HCT116 (cell line): ENCODE measurements around the gene MCF2L2. TPM values are rescaled to one million over a fixed set of nuclear protein-coding genes. Genes with fewer than 3 reads are reported as not detected.

ENCODE experiments used
- ATAC-seq: fragments of 200-7000 bp; cut with Tn5 transposase; 2 replicates; pipeline ENCODE4 v1.9.1; 2020; ENCODE audit warnings: mild to moderate bottlenecking, moderate library complexity
- BruUV-seq: library from RNA; stranded (reverse); fragments of 400-500 nt; replicated peaks from 2 replicates; lab custom pipeline; 2021; lab: Mats Ljungman, UMichigan
- CTCF ChIA-PET: fragments of 300-600 bp; sonication (Branson Sonifier 250); formaldehyde crosslinking; loops from one replicate; lab custom pipeline; 2021; ENCODE audit warnings: antibody characterized with exemption; lab: Charles Lee
- POLR2A ChIA-PET: fragments of 300-600, 350-600 bp; sonication (Branson Sonifier 250); formaldehyde crosslinking; loops from one replicate; lab custom pipeline; 2021; ENCODE audit warnings: antibody characterized with exemption; lab: Charles Lee
- RAD21 ChIA-PET, 2 experiments: fragments of 300-600 bp; sonication (Branson Sonifier 250); formaldehyde crosslinking; loops; one replicate each; lab custom pipeline; 2023; ENCODE audit warnings: low total read pairs in 2 of 2; ENCODE audit not compliant: uncharacterized antibody in 2 of 2, unreplicated experiment in 2 of 2, low non-redundant PET in 1 of 2; lab: Charles Lee
- DNase-seq: peaks from one replicate; pipeline ENCODE4 v3.0.0-alpha.2; 2010; ENCODE audit warnings: low read depth, low spot score
- H2AFZ ChIP-seq: fragments of 200-600 bp; shearing (Covaris generic), sonication (generic); 2 replicates; pipeline ENCODE4 v1.6.1; 2017; ENCODE audit warnings: low read depth, mixed run types, mixed read lengths, antibody characterized with exemption, low read length; ENCODE audit not compliant: poor library complexity, severe bottlenecking
- H3K27ac ChIP-seq: 2 replicates; pipeline ENCODE4 v1.5.1; 2012; ENCODE audit warnings: low read depth, low read length
- H3K27me3 ChIP-seq: fragments of 200-600 bp; sonication (generic); 2 replicates; pipeline ENCODE4 v1.6.1; 2016; ENCODE audit warnings: mixed run types, low read length, mixed read lengths; ENCODE audit not compliant: insufficient read depth
- H3K36me3 ChIP-seq, 2 experiments: fragments of 200-500 bp in 1 of 2; fragments of 200-600 bp in 1 of 2; sonication (Bioruptor generic) in 1 of 2; sonication (generic) in 1 of 2; 2 replicates each; pipeline versions ENCODE4 v1.5.1 to v1.6.1; 2014 to 2016; ENCODE audit warnings: low read length in 2 of 2, inconsistent platforms in 1 of 2, mixed read lengths in 1 of 2, mixed run types in 1 of 2; ENCODE audit not compliant: insufficient read depth in 2 of 2, control insufficient read depth in 1 of 2
- H3K4me1 ChIP-seq, 2 experiments: fragments of 200-600 bp in 1 of 2; sonication (generic) in 1 of 2; 2 replicates each; pipeline versions ENCODE4 v1.5.1 to v1.6.1; 2012 to 2017; ENCODE audit warnings: low read length in 2 of 2, inconsistent platforms in 1 of 2, mild to moderate bottlenecking in 1 of 2, mixed read lengths in 1 of 2, mixed run types in 1 of 2, moderate library complexity in 1 of 2; ENCODE audit not compliant: insufficient read depth in 2 of 2, control insufficient read depth in 1 of 2
- H3K4me2 ChIP-seq: fragments of 200-600 bp; sonication (generic); 2 replicates; pipeline ENCODE4 v1.6.1; 2017; ENCODE audit warnings: mixed run types, low read length, mixed read lengths
- H3K4me3 ChIP-seq, 2 experiments: fragments of 200-600 bp in 1 of 2; sonication (generic) in 1 of 2; replicated peaks in 1 of 2; 2 replicates each; pipeline ENCODE4 v1.5.1; 2011 to 2016; ENCODE audit warnings: low read length in 2 of 2, control low read depth in 1 of 2, low read depth in 1 of 2, mild to moderate bottlenecking in 1 of 2, mixed read lengths in 1 of 2, mixed run types in 1 of 2
- H3K79me2 ChIP-seq: fragments of 200-600 bp; sonication (generic); 2 replicates; pipeline ENCODE4 v1.6.1; 2017; ENCODE audit warnings: mild to moderate bottlenecking, mixed run types, low read length, moderate library complexity, mixed read lengths; ENCODE audit not compliant: insufficient read depth
- H3K9ac ChIP-seq: fragments of 200-600 bp; sonication (generic); 2 replicates; pipeline ENCODE4 v1.6.1; 2016; ENCODE audit warnings: low read length, mixed read lengths
- H3K9me2 ChIP-seq: fragments of 200-600 bp; sonication (generic), shearing (Covaris generic); 2 replicates; pipeline ENCODE4 v1.6.1; 2017; ENCODE audit warnings: mixed run types, mild to moderate bottlenecking, moderate library complexity; ENCODE audit not compliant: insufficient read depth
- H3K9me3 ChIP-seq, 2 experiments: fragments of 200-500 bp in 1 of 2; fragments of 200-600 bp in 1 of 2; sonication (Bioruptor generic) in 1 of 2; sonication (generic) in 1 of 2; 2 replicates each; pipeline ENCODE4 v1.6.1; 2014 to 2017; ENCODE audit warnings: low read length in 2 of 2, mixed read lengths in 2 of 2, inconsistent platforms in 1 of 2, low read depth in 1 of 2, mild to moderate bottlenecking in 1 of 2, mixed run types in 1 of 2, moderate library complexity in 1 of 2; ENCODE audit not compliant: control insufficient read depth in 1 of 2, insufficient read depth in 1 of 2
- H4K20me1 ChIP-seq: fragments of 200-600 bp; sonication (generic), shearing (Covaris generic); 2 replicates; pipeline ENCODE4 v1.6.1; 2017; ENCODE audit warnings: mixed run types, mild to moderate bottlenecking, moderate library complexity; ENCODE audit not compliant: insufficient read depth
- ATF3 ChIP-seq: IDR thresholded peaks from 2 replicates; pipeline ENCODE4 v1.6.1; 2012
- CEBPB ChIP-seq: IDR thresholded peaks from 2 replicates; pipeline ENCODE4 v1.6.1; 2012; ENCODE audit warnings: low read depth
- CTCF ChIP-seq, 3 experiments: fragments of 200-600 bp in 1 of 3; sonication (generic) in 1 of 3; IDR thresholded peaks in 2 of 3; conservative IDR thresholded peaks in 1 of 3; 2 replicates each; pipeline ENCODE4 v1.5.1; 2012 to 2017; ENCODE audit warnings: low read depth in 2 of 3, low read length in 2 of 3, antibody characterized with exemption in 1 of 3, borderline replicate concordance in 1 of 3, control low read depth in 1 of 3, mild to moderate bottlenecking in 1 of 3, mixed read lengths in 1 of 3, mixed run types in 1 of 3, moderate library complexity in 1 of 3; ENCODE audit not compliant: insufficient read depth in 1 of 3
- EGR1 ChIP-seq: IDR thresholded peaks from 2 replicates; pipeline ENCODE4 v1.6.1; 2012; ENCODE audit warnings: low read depth
- FOSL1 ChIP-seq: IDR thresholded peaks from 2 replicates; pipeline ENCODE4 v1.6.1; 2012; ENCODE audit warnings: low read depth
- MAX ChIP-seq: IDR thresholded peaks from 2 replicates; pipeline ENCODE4 v1.6.1; 2012
- POLR2AphosphoS5 ChIP-seq: IDR thresholded peaks from 2 replicates; pipeline ENCODE4 v1.6.1; 2011; ENCODE audit warnings: mild to moderate bottlenecking, low read depth, low read length, moderate library complexity
- REST ChIP-seq: IDR thresholded peaks from 2 replicates; pipeline ENCODE4 v1.6.1; 2012; ENCODE audit warnings: low read depth
- SP1 ChIP-seq: IDR thresholded peaks from 2 replicates; pipeline ENCODE4 v1.6.1; 2012; ENCODE audit warnings: low read depth
- YY1 ChIP-seq: IDR thresholded peaks from 2 replicates; pipeline ENCODE4 v1.6.1; 2011; ENCODE audit warnings: low read length, low read depth, moderate library complexity, mild to moderate bottlenecking; ENCODE audit not compliant: insufficient replicate concordance; ENCODE audit errors: extremely low read depth
- ZBTB33 ChIP-seq: IDR thresholded peaks from 2 replicates; pipeline ENCODE4 v1.6.1; 2011; ENCODE audit warnings: mild to moderate bottlenecking, low read length, moderate library complexity; ENCODE audit not compliant: insufficient replicate concordance; ENCODE audit errors: extremely low read depth
- ZNF274 ChIP-seq: fragments of 200-500 bp; sonication (Bioruptor generic); IDR thresholded peaks from 2 replicates; pipeline ENCODE4 v1.6.1; 2014; ENCODE audit warnings: mild to moderate bottlenecking, low read depth, low read length, inconsistent platforms
- intact Hi-C: fragments of 100-400 bp; cut with micrococcal nuclease; formaldehyde crosslinking; loops from 2 replicates; pipeline ENCODE4 v1.10.0; 2022
- total RNA-seq: library from RNA; stranded (reverse); gene quantifications from one replicate; pipeline ENCODE4 v1.2.1, GENCODE V29; 2021; ENCODE audit not compliant: unreplicated experiment

Gene MCF2L2
- total RNA-seq, 1 experiment from 2014 or later = 1.5 TPM

GRCh38 chr3:183218826-183219225 is 209.6 kb downstream of the MCF2L2 start (continued):
- TF ChIP-seq ZNF274 (no peak), YY1 (no peak), POLR2AphosphoS5 (no peak), ZBTB33 (no peak)

- Histone ChIP-seq H3K79me2 (no peaks in the 10 kb centered on the region), H3K4me3 (no peak overlapping the region), H3K9me2 (no peaks in the 10 kb centered on the region), H3K9ac (no peak overlapping the region), H3K4me2 (no peak overlapping the region), H3K27ac (no peak overlapping the region), H3K36me3 (no peaks in the 10 kb centered on the region), H4K20me1 (no peaks in the 10 kb centered on the region), H3K9me3 (no peaks in the 10 kb centered on the region), H2AFZ (no peak overlapping the region), H3K4me1 (no peaks in the 10 kb centered on the region), H3K27me3 (no peaks in the 10 kb centered on the region)
- ChIA-PET CTCF (no interaction called here), POLR2A (no interaction called here), RAD21 (no interaction called here)
- DNase-seq (no peak), ATAC-seq (no peak)
- no TSS peak for BruUV-seq
- intact Hi-C loops = no loop called here
- no peak for TF ChIP-seq CTCF (IDR thresholded peaks at IDR 0.05 in 2 of 3, conservative IDR thresholded peaks at IDR 0.05 in 1 of 3; ENCODE audit: borderline replicate concordance in 1 of 3, insufficient read depth in 1 of 3, low read depth in 2 of 3, low read length in 2 of 3)
- TF ChIP-seq CEBPB = no peak
- TF ChIP-seq SP1 = no peak
- TF ChIP-seq MAX = no peak
- TF ChIP-seq FOSL1 = no peak
- TF ChIP-seq EGR1 = no peak
- no peak for TF ChIP-seq ZBTB33
- TF ChIP-seq ATF3 = no peak
- TF ChIP-seq POLR2AphosphoS5 = no peak
- TF ChIP-seq REST = no peak
These were observed 210.7 kb downstream of the MCF2L2 start for GRCh38 chr3:183217548-183218332.
